ENCODE results near the gene SERPINB5.

The SERPINB5 gene

GRCh38 chr18:63528863-63529492 is 52.2 kb downstream of the SERPINB5 start:
- DNase-seq (ENCODE audit: low read depth): no peak

DNA sequence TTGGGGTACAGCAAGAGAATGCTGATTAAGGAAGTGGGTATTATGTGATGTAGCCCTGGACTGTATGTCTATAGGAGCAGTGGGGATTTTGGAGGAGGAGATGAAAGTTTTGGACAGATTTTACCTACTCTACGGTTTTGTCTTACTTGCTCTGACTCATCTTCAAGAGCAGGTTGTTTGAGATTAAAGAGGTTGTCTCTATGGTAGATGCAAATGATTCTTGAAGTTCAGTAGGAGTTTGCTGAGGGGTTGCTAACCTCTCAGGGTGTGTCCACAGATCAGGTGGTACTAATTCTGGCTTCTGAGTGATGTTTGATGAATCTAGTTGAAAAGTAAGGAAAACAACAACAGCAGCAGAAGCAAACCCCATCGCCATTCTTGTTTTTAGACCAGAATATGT is 55.7 kb downstream of the SERPINB5 start:
- no peak for DNase-seq (ENCODE audit: low read depth)

GRCh38 chr18:63534615-63535014 is 57.9 kb downstream of the SERPINB5 start:
- DNase-seq (ENCODE audit: low read depth): no peak

DNA sequence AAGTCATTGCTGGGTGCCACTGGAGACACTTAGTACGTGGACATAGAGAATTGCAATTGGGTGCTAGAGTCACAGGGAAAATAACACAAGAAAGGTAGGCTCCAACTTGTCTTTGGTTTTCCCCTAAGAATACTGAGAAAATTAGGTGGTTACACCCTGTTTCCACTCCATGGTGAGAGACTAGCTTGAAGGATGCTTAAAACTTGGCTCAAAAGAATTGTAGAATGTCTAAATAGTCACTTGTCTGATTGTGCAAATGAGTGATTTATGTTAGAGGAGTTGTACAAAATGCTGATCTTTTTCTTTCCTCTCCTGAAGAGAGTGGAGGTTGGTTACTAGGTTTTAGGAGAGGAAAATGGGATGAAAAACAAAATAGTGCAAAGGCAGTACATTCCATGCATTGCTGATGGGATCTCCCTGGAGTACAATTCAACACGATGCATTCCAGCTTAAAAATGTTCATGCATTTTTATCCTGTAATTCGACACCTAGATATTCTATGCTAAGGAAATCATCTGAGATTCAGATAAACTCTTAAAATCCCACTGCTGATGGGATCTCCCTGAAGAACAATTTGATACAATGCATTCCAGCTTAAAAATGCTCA is 63.2 kb downstream of the SERPINB5 start:
- DNase-seq (ENCODE audit: low read depth): no peak

DNA sequence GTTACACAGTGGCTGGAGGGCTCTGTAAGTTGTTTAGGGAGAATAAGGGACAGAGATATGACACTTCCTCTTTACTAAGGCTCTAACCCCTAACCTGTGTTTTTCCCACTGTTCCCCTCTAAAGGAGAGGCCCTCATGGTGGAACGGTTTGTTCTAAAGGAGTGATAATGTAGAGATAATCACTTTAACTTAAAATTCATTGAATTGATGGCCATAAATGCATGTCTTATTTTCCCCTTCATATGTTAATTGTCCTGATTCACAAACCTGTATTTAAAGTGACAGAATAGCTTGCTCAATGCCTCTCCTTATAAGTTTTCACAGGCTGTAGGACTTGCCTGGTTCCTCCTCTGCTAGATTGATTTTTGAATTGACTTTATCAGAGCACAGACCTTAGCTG is 65.3 kb downstream of the SERPINB5 start, which contains the start of gene SERPINB12:
SERPINB12 (plus strand) TSS at position 301 of the 400 bp plus-strand sequence. CDS start 13,791 bp downstream, outside the sequence.
- DNase-seq (ENCODE audit: low read depth): no peak

DNA sequence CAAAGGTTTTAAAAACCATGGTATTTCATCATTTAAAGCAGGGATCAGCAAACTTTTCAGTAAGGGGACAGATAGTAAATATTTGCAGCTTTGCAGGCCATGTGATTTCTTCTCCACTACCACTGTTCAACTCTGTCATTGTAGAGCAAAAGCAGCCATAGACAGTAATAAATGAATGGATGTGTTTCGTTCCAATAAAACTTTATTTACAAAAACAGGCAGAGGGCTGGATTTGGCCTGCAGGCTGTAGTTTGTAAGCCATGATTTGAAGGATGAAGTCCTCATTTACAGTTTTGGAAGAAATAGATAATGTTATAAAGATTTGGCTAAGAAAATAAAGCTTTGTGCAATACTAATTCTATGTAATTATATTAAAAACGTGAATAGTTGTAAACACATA is 67.3 kb downstream of the SERPINB5 start:
- no peak for DNase-seq (ENCODE audit: low read depth)

- no peak for DNase-seq (ENCODE audit: low read depth)
Measured at GRCh38 chr18:63545000-63545399, 68.2 kb downstream of the SERPINB5 start.

DNA sequence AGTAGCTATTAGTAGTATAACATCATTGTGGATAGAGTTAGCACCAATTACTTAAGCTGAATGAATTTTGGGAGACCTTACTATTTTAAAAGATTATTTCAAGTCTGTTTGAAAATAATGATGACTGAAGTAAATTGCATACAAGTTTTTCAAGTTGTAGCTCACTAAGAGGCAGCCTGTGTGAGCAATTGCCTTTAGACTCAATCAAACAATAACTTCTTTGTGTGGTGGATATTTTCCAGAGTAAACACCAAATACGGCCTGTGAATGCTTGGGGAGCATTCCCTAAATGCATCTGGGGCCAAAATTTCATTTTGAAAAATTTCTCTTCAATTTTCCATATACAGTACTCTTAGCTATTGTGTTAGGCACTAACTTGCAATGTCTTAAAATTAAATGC is 73.3 kb downstream of the SERPINB5 start:
- no peak for DNase-seq (ENCODE audit: low read depth)

GRCh38 chr18:63551769-63552168 is 75.0 kb downstream of the SERPINB5 start:
- DNase-seq (ENCODE audit: low read depth): no peak

DNA sequence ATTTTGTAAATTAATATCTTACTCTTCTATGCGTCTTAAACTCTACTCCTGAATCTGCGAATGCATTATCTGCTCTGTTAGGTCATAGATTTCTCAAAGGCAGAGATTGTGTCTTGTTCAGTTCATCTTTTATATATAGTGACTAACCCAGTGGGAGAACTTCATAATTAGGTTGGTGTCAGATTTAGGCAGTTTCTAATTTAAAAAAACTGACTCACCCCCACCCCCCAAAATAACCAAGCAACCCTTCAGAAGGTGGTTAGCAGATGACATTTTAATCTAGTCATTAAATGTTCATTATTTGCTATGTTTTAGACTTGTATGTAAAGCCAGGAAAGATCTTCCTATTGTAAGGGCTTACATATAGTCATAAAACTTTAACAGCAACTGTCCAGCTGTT is 75.8 kb downstream of the SERPINB5 start:
- DNase-seq (ENCODE audit: low read depth): no peak

GRCh38 chr18:63553081-63553480 is 76.3 kb downstream of the SERPINB5 start:
- DNase-seq (ENCODE audit: low read depth): no peak
